Esophagus squamous epithelium (tissue), 4 donors: ENCODE data around the gene PAF1.

Source experiments
- POLR2A ChIP-seq, 4 donors: fragments of 450-650 bp; IDR thresholded peaks; one replicate each; pipeline ENCODE4 v1.6.1; 2017; ENCODE audit warnings: antibody characterized with exemption in 4 of 4, mild to moderate bottlenecking in 4 of 4, moderate library complexity in 3 of 4
- TF ChIP-seq, protein P1 (sequence below), 6 experiments: fragments of 450-650 bp in 4 of 6; fragments of 200-600 bp in 2 of 6; sonication (generic) in 2 of 6; IDR thresholded peaks; one replicate each; pipeline ENCODE4 v1.5.1; 2016 to 2019; ENCODE audit warnings: antibody characterized with exemption in 6 of 6, mild to moderate bottlenecking in 4 of 6, moderate library complexity in 4 of 6

DNA sequence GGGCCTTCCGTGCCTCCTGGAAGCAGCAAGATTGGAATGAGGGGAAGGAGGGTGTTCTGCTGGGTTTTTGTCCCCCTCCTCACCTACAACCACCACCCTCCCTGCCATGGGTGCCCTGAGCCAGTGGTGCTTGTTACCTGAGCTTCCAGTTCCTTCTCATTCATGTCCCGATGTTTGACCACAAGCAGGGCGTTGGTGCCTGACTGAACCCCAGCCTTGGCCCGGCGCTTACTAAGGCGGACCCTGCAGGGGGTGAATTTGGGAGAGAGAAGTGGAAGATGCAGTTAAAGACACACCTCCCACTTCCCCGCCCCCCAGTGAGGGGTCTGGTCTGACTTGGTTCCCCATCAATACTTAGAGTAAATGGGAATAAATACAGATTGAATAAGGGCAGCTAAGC is 4.3 kb downstream of the PAF1 start:
- TF ChIP-seq, protein P1, sequence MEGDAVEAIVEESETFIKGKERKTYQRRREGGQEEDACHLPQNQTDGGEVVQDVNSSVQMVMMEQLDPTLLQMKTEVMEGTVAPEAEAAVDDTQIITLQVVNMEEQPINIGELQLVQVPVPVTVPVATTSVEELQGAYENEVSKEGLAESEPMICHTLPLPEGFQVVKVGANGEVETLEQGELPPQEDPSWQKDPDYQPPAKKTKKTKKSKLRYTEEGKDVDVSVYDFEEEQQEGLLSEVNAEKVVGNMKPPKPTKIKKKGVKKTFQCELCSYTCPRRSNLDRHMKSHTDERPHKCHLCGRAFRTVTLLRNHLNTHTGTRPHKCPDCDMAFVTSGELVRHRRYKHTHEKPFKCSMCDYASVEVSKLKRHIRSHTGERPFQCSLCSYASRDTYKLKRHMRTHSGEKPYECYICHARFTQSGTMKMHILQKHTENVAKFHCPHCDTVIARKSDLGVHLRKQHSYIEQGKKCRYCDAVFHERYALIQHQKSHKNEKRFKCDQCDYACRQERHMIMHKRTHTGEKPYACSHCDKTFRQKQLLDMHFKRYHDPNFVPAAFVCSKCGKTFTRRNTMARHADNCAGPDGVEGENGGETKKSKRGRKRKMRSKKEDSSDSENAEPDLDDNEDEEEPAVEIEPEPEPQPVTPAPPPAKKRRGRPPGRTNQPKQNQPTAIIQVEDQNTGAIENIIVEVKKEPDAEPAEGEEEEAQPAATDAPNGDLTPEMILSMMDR (IDR thresholded peaks at IDR 0.05) = no peak
- no peak for TF ChIP-seq POLR2A (IDR thresholded peaks at IDR 0.05)
